Right ventricle myocardium superior (tissue), 1 donor: ENCODE data around the gene TBKBP1. TPM values are rescaled to one million over a fixed set of nuclear protein-coding genes. Genes with fewer than 3 reads are reported as not detected.
"Not testable (repeated sequence)": the region's sequence is repeated elsewhere in the genome, so short reads cannot be mapped to it uniquely, and the experiment has no call there.

Experiments
- ATAC-seq: fragments of 200-7000 bp; cut with Tn5 transposase; one replicate; pipeline ENCODE4 v1.9.1; 2020; ENCODE audit warnings: mild to moderate bottlenecking; ENCODE audit not compliant: poor library complexity
- DNase-seq: peaks from one replicate; pipeline ENCODE4 v3.0.0-alpha.2; 2020
- intact Hi-C: fragments of 100-400 bp; cut with DNase I; formaldehyde crosslinking; loops from one replicate; pipeline ENCODE4 v1.11.2; 2022
- total RNA-seq: library from RNA; stranded (reverse); fragmentation: NEBNext Ultra II Directional; extraction: Animal tissue kit (Norgen Biotek cat#: 25700); gene quantifications from one replicate; pipeline ENCODE4 v1.2.1, GENCODE V29; 2021
- donor health status: DM: no; HTN: yes; CAD: no; lungs with severe emphysema.

TBKBP1 gene
- total RNA-seq, 1 donor from 2014 or later = 16.3 TPM

- ATAC-seq, DNase-seq, intact Hi-C loops: not testable (repeated sequence)
Observed at GRCh38 chr17:47739945-47740344, 46.0 kb downstream of the TBKBP1 start.

- DNase-seq (no peak), ATAC-seq (no peak)
- intact Hi-C loops = no loop called here
Observed at GRCh38 chr17:47741109-47741792, 47.3 kb downstream of the TBKBP1 start.

- ATAC-seq (no peak), DNase-seq (no peak)
- intact Hi-C loops = no loop called here
Observed at GRCh38 chr17:47741793-47742145, 47.8 kb downstream of the TBKBP1 start.

- ATAC-seq = no peak
- no peak for DNase-seq
- intact Hi-C loops = no loop called here
Observed at GRCh38 chr17:47742319-47743181, 48.6 kb downstream of the TBKBP1 start.

GRCh38 chr17:47744168-47745036 lies 50.4 kb downstream of the TBKBP1 start:
- DNase-seq (no peak), ATAC-seq (no peak)
- intact Hi-C loops = no loop called here

GRCh38 chr17:47745037-47745380 lies 51.0 kb downstream of the TBKBP1 start:
- ATAC-seq (no peak), DNase-seq (no peak)
- intact Hi-C loops = no loop called here

GRCh38 chr17:47751471-47751870 lies 57.5 kb downstream of the TBKBP1 start:
- no peak for ATAC-seq

GRCh38 chr17:47757386-47757785 lies 63.4 kb downstream of the TBKBP1 start:
- ATAC-seq (no peak), DNase-seq (no peak)
- intact Hi-C loops = no loop called here

More at GRCh38 chr17:47751471-47751870, 57.5 kb downstream of the TBKBP1 start:
- no peak for DNase-seq
- intact Hi-C loops = no loop called here

GRCh38 chr17:47760409-47761140 lies 66.6 kb downstream of the TBKBP1 start:
- no peak for ATAC-seq
- intact Hi-C loops = no loop called here

More at GRCh38 chr17:47760409-47761140, 66.6 kb downstream of the TBKBP1 start:
- no peak for DNase-seq

Other genes starting within 250 kb of the TBKBP1 start
- gene NPEPPS, start 163.1 kb upstream of the TBKBP1 start, total RNA-seq = 97.3 TPM
- gene KPNB1, start 44.2 kb upstream of the TBKBP1 start, total RNA-seq = 160 TPM
- 0.32 TPM for gene TBX21, start 39.1 kb downstream of the TBKBP1 start, total RNA-seq
- 4.8 TPM for gene OSBPL7, start 127.6 kb downstream of the TBKBP1 start, total RNA-seq
- gene MRPL10, start 137.4 kb downstream of the TBKBP1 start, total RNA-seq = 53.5 TPM
- 0.19 TPM for gene LRRC46, start 137.5 kb downstream of the TBKBP1 start, total RNA-seq
- gene SCRN2, start 147.1 kb downstream of the TBKBP1 start, total RNA-seq = 24.2 TPM
- gene SP6, start 157.0 kb downstream of the TBKBP1 start, total RNA-seq = 0.08 TPM
- 12.4 TPM for gene SP2, start 202.1 kb downstream of the TBKBP1 start, total RNA-seq
- 28.2 TPM for gene PNPO, start 247.4 kb downstream of the TBKBP1 start, total RNA-seq